Measurements from ENCODE around the gene PHLDB2. TPM values are rescaled to one million over a fixed set of nuclear protein-coding genes. Genes with fewer than 3 reads are reported as not detected.

PHLDB2 gene
- total and polyA plus RNA-seq, 2 of the 4 experiments (the other 2 are of a cell fraction), result 10.6 to 28.7 TPM

- no peak for ATAC-seq (ENCODE audit: low read depth)
- no TSS peak for BruUV-seq (replicated peaks)
- in situ Hi-C loops (cut with MboI; ENCODE audit: low sequenced_read_pairs), result no loop called here
- Histone ChIP-seq H3K23ac (ENCODE audit: low read depth, low read length) (no peak overlapping the region), H4K91ac (ENCODE audit: insufficient read depth, low read depth, low read length) (no peak overlapping the region), H2BK120ac (ENCODE audit: low read depth, low read length) (no peak overlapping the region), H3K27ac (ENCODE audit: insufficient read depth, low read length) (no peak overlapping the region), H3K56ac (ENCODE audit: extremely low read depth, insufficient read depth, low read length) (no peak overlapping the region), H2AK5ac (ENCODE audit: low read depth, low read length) (0 out of 2 replicates have a peak overlapping the region, but pooled peaks have one; percentile 24), H3K9ac (ENCODE audit: low read depth, low read length) (no peak overlapping the region), H3K27me3 (ENCODE audit: control insufficient read depth, insufficient read depth, low read length) (no peaks in the 10 kb centered on the region), H3K14ac (replicated peaks; ENCODE audit: low read depth, low read length) (no peak overlapping the region), H2BK20ac (ENCODE audit: low read depth, low read length) (no peak overlapping the region), H3K4me1 (ENCODE audit: control insufficient read depth, insufficient read depth, low read length) (peaks cover 5% of the 10 kb centered on the region), H3K9me1 (ENCODE audit: insufficient read depth, low read length) (0 out of 2 replicates have a peak, but pooled peaks cover 3% of the 10 kb centered on the region), H3K36me3 (ENCODE audit: control insufficient read depth, insufficient read depth, low read length) (peaks cover 5% of the 10 kb centered on the region), H3K79me1 (ENCODE audit: low read depth in 1 of 2, low read length in 2 of 2) (peaks cover 0 to 4% of the 10 kb centered on the region in 2 experiments; a peak in 1 of 4 replicates), H3K4me2 (ENCODE audit: low read depth, low read length) (no peak overlapping the region), H2AK9ac (replicated peaks; ENCODE audit: low read depth, low read length, poor library complexity) (no peak overlapping the region), H4K8ac (ENCODE audit: low read depth in 2 of 2, low read length in 2 of 2) (no peak overlapping the region), H2AFZ (replicated peaks; ENCODE audit: low read length, poor library complexity) (no peak overlapping the region), H2BK15ac (ENCODE audit: low read depth, low read length) (no peak overlapping the region), H4K5ac (ENCODE audit: low read depth, low read length) (no peak overlapping the region), H3K4ac (ENCODE audit: low read depth, low read length) (no peak overlapping the region), H4K20me1 (ENCODE audit: insufficient read depth, low read length) (no peaks in the 10 kb centered on the region), H3K4me3 (ENCODE audit: insufficient read depth, low read depth, low read length) (no peak overlapping the region), H2BK5ac (ENCODE audit: low read depth, low read length, poor library complexity, severe bottlenecking) (no peak overlapping the region), H3K18ac (ENCODE audit: low read depth, low read length) (no peak overlapping the region), H3K9me3 (ENCODE audit: control insufficient read depth, insufficient read depth, low read length) (no peaks in the 10 kb centered on the region)
- TF ChIP-seq MXI1 (IDR thresholded peaks at IDR 0.05; ENCODE audit: borderline replicate concordance, low read depth, low read length) (no peak), RAD21 (IDR thresholded peaks at IDR 0.05; ENCODE audit: low read length) (no peak), NFE2L2 (IDR thresholded peaks at IDR 0.05; ENCODE audit: low read depth, low read length) (no peak), CEBPB (IDR thresholded peaks at IDR 0.05; ENCODE audit: low read depth, low read length) (no peak), MAFK (IDR thresholded peaks at IDR 0.05; ENCODE audit: low read depth, low read length) (no peak), MAZ (IDR thresholded peaks at IDR 0.05; ENCODE audit: borderline replicate concordance, low read depth, low read length) (no peak), POLR2A (IDR thresholded peaks at IDR 0.05; ENCODE audit: low read depth, low read length) (no peak), CHD1 (IDR thresholded peaks at IDR 0.05; ENCODE audit: low read depth, low read length) (no peak), FOS (IDR thresholded peaks at IDR 0.05; ENCODE audit: low read depth, low read length) (no peak), RCOR1 (IDR thresholded peaks at IDR 0.05; ENCODE audit: insufficient replicate concordance, low read length) (no peak), BHLHE40 (IDR thresholded peaks at IDR 0.05; ENCODE audit: low read depth, low read length) (no peak), USF2 (IDR thresholded peaks at IDR 0.05; ENCODE audit: low read depth, low read length) (no peak)
- ChIA-PET POLR2A (ENCODE audit: unreplicated experiment) (no interaction called here), CTCF (interaction anchor here (0.6 kb wide), 1 partner anchor 1122 kb away, joined by 3 read pairs; no protein-coding TSS in a partner anchor)
- no peak for DNase-seq
- dilution Hi-C loops (cut with HindIII; ENCODE audit: low sequenced_read_pairs, unreplicated experiment), result no loop called here
- WGBS, 2 experiments (ENCODE audit: extremely low coverage in 2 of 2, insufficient read length in 1 of 2), result no CpG with 5 or more reads among the region's 8 CpGs
- intact Hi-C loops (cut with micrococcal nuclease), result no loop called here
These were observed 54.2 kb downstream of the PHLDB2 start for GRCh38 chr3:111913163-111913763.

Measured in IMR-90 (cell line).